Fibroblast of lung (primary cell): ENCODE measurements around the gene XPNPEP1. TPM values are rescaled to one million over a fixed set of nuclear protein-coding genes. Genes with fewer than 3 reads are reported as not detected.
A peak's percentile ranks its signal among the peaks of the same experiment; 100 is the strongest.

ENCODE experiments used
- DNase-seq, 2 donors: peaks; one replicate each; pipeline versions ENCODE4 v3.0.0 to v3.0.0-alpha.2; 2010; ENCODE audit warnings: low read depth in 2 of 2
- H2AFZ ChIP-seq: 2 replicates; pipeline ENCODE4 v1.5.1; 2012; ENCODE audit warnings: low read length, control low read depth, inconsistent platforms
- H3K27ac ChIP-seq: 2 replicates; pipeline ENCODE4 v1.5.1; 2011; ENCODE audit warnings: low read length, control low read depth; ENCODE audit not compliant: insufficient read depth
- H3K27me3 ChIP-seq: 2 replicates; pipeline ENCODE4 v1.5.1; 2011; ENCODE audit warnings: mild to moderate bottlenecking, low read length; ENCODE audit not compliant: control insufficient read depth, insufficient read depth
- H3K36me3 ChIP-seq: 2 replicates; pipeline ENCODE4 v1.5.1; 2011; ENCODE audit warnings: low read length; ENCODE audit not compliant: control insufficient read depth, insufficient read depth
- H3K4me1 ChIP-seq: 2 replicates; pipeline ENCODE4 v1.5.1; 2011; ENCODE audit warnings: low read length; ENCODE audit not compliant: control insufficient read depth, insufficient read depth; ENCODE audit errors: extremely low read depth
- H3K4me2 ChIP-seq: 2 replicates; pipeline ENCODE4 v1.5.1; 2011; ENCODE audit warnings: low read length, control low read depth; ENCODE audit not compliant: insufficient read depth; ENCODE audit errors: extremely low read depth
- H3K4me3 ChIP-seq, 4 experiments: fragments of 200-600 bp in 1 of 4; sonication (generic) in 1 of 4; replicated peaks in 1 of 4; 2 replicates each; pipeline ENCODE4 v1.5.1; 2011 to 2016; ENCODE audit warnings: low read length in 4 of 4, low read depth in 3 of 4, mild to moderate bottlenecking in 3 of 4, control low read depth in 2 of 4, inconsistent platforms in 1 of 4, mixed read lengths in 1 of 4; ENCODE audit not compliant: insufficient read depth in 1 of 4; ENCODE audit errors: control extremely low read depth in 1 of 4
- H3K79me2 ChIP-seq: 2 replicates; pipeline ENCODE4 v1.5.1; 2012; ENCODE audit warnings: mild to moderate bottlenecking, low read length, inconsistent platforms; ENCODE audit not compliant: control insufficient read depth, insufficient read depth
- H3K9ac ChIP-seq: 2 replicates; pipeline ENCODE4 v1.5.1; 2011; ENCODE audit warnings: mild to moderate bottlenecking, low read length, control low read depth; ENCODE audit not compliant: insufficient read depth
- H3K9me3 ChIP-seq: 2 replicates; pipeline ENCODE4 v1.5.1; 2012; ENCODE audit warnings: low read depth, low read length; ENCODE audit not compliant: control insufficient read depth, insufficient read depth
- H4K20me1 ChIP-seq: 2 replicates; pipeline ENCODE4 v1.5.1; 2011; ENCODE audit warnings: low read length; ENCODE audit not compliant: control insufficient read depth, insufficient read depth; ENCODE audit errors: extremely low read depth
- CTCF ChIP-seq, 2 donors: IDR thresholded peaks in 1 of 2; conservative IDR thresholded peaks in 1 of 2; 1 replicate in 1 of 2; 2 replicates in 1 of 2; pipeline ENCODE4 v1.5.1; 2011 to 2012; ENCODE audit warnings: low read length in 2 of 2, control low read depth in 1 of 2, inconsistent platforms in 1 of 2, low read depth in 1 of 2, mild to moderate bottlenecking in 1 of 2
- EZH2 ChIP-seq: IDR thresholded peaks from 2 replicates; pipeline ENCODE4 v1.5.1; 2012; ENCODE audit warnings: low read length, control low read depth, mild to moderate bottlenecking; ENCODE audit errors: missing control alignments
- polyA plus RNA-seq, 2 donors: library from polyadenylated mRNA; depleted of rRNA in 1 of 2; stranded (reverse) in 1 of 2; unstranded in 1 of 2; fragments of >200 nt; gene quantifications; 2 replicates each; pipeline ENCODE4 v1.2.1, GENCODE V29; 2011 to 2012; ENCODE audit warnings: missing spikeins in 1 of 2
- total RNA-seq: library from RNA; depleted of rRNA; stranded (reverse); fragments of >200 nt; gene quantifications from 2 replicates; pipeline ENCODE4 v1.2.1, GENCODE V29; 2014

Gene XPNPEP1
- total and polyA plus RNA-seq, 2 donors (not counting 1 experiment from before 2014, with no cell fraction given) = 86.5 to 119 TPM

- no peak for DNase-seq
- no peaks in the 10 kb centered on the region for H3K9me3 ChIP-seq
- H3K79me2 ChIP-seq = no peaks in the 10 kb centered on the region
- TF ChIP-seq EZH2 = no peak
- TF ChIP-seq CTCF (conservative IDR thresholded peaks at IDR 0.05 in 1 of 2, IDR thresholded peaks at IDR 0.05 in 1 of 2; ENCODE audit: low read depth in 1 of 2, low read length in 2 of 2) = no peak
- H3K4me3 ChIP-seq = no peak overlapping the region
- H3K27me3 ChIP-seq = no peaks in the 10 kb centered on the region
- no peak overlapping the region for H3K9ac ChIP-seq
- no peaks in the 10 kb centered on the region for H3K36me3 ChIP-seq
- no peak overlapping the region for H3K4me2 ChIP-seq
- H2AFZ ChIP-seq = no peak overlapping the region
- peaks cover 9% of the 10 kb centered on the region for H3K4me1 ChIP-seq
- no peak overlapping the region for H3K27ac ChIP-seq
- H4K20me1 ChIP-seq = no peaks in the 10 kb centered on the region
Measured at GRCh38 chr10:109904397-109904796, 18.9 kb downstream of the XPNPEP1 start.

GRCh38 chr10:109902992-109903947, 20.0 kb downstream of the XPNPEP1 start:
- no peaks in the 10 kb centered on the region for H3K36me3 ChIP-seq
- H3K9me3 ChIP-seq = no peaks in the 10 kb centered on the region
- no peaks in the 10 kb centered on the region for H3K27me3 ChIP-seq
- H3K4me3 ChIP-seq = peak overlapping the region in 2 of 4 experiments; percentile 7 to 25
- peaks cover 2% of the 10 kb centered on the region for H3K79me2 ChIP-seq
- DNase-seq = peak in 1 of 2 donors; percentile 40
- H4K20me1 ChIP-seq = no peaks in the 10 kb centered on the region
- no peak overlapping the region for H3K27ac ChIP-seq
- peaks cover 12% of the 10 kb centered on the region for H3K4me1 ChIP-seq
- H2AFZ ChIP-seq = no peak overlapping the region
- TF ChIP-seq EZH2 (no peak), CTCF (conservative IDR thresholded peaks at IDR 0.05 in 1 of 2, IDR thresholded peaks at IDR 0.05 in 1 of 2; ENCODE audit: low read depth in 1 of 2, low read length in 2 of 2) (no peak)
- H3K4me2 ChIP-seq = no peak overlapping the region
- H3K9ac ChIP-seq = no peak overlapping the region

- Histone ChIP-seq H2AFZ (no peak overlapping the region), H3K4me3 (no peak overlapping the region)
Measured at GRCh38 chr10:109899356-109900331, 23.7 kb downstream of the XPNPEP1 start.

More at GRCh38 chr10:109899356-109900331, 23.7 kb downstream of the XPNPEP1 start:
- peak overlapping the region; percentile 32 for H3K27ac ChIP-seq
- peaks cover 17% of the 10 kb centered on the region for H3K4me1 ChIP-seq
- DNase-seq = peak; percentile 47 to 78
- H4K20me1 ChIP-seq = no peaks in the 10 kb centered on the region
- H3K36me3 ChIP-seq = no peaks in the 10 kb centered on the region
- H3K4me2 ChIP-seq = peak overlapping the region; percentile 11
- H3K9ac ChIP-seq = no peak overlapping the region
- H3K9me3 ChIP-seq = no peaks in the 10 kb centered on the region
- no peak for TF ChIP-seq CTCF (conservative IDR thresholded peaks at IDR 0.05 in 1 of 2, IDR thresholded peaks at IDR 0.05 in 1 of 2; ENCODE audit: low read depth in 1 of 2, low read length in 2 of 2)
- TF ChIP-seq EZH2 = no peak
- no peaks in the 10 kb centered on the region for H3K27me3 ChIP-seq
- H3K79me2 ChIP-seq = peaks cover 4% of the 10 kb centered on the region
